DLD1 (cell line): ENCODE data around the gene CCSER1.
"Not testable (repeated sequence)": the region's sequence is repeated elsewhere in the genome, so short reads cannot be mapped to it uniquely, and the experiment has no call there.

Experiments used
- in situ Hi-C: cut with HindIII; loops from 2 replicates; pipeline ENCODE4 v1.10.0; 2017; ENCODE audit warnings: low sequenced_read_pairs

Gene CCSER1

DNA sequence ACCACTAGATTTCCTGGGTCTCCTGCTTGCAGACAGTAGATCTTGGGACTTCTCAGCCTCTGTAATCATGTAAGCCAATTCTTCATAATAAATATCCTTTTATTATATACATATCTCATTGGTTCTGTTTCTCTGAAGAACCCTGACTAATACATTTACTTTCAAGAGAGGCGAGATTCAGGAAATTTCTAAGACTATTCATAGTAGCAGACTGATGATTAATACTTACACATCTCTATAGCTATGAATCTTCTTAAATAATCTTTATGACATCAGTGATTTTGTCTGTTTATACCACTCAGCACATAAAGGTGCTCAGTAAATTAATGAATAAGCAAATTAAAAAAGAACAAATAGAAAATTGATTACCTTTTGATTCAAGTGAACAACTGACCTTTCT is 1494.3 kb downstream of the CCSER1 start:
- in situ Hi-C loops = no loop called here

DNA sequence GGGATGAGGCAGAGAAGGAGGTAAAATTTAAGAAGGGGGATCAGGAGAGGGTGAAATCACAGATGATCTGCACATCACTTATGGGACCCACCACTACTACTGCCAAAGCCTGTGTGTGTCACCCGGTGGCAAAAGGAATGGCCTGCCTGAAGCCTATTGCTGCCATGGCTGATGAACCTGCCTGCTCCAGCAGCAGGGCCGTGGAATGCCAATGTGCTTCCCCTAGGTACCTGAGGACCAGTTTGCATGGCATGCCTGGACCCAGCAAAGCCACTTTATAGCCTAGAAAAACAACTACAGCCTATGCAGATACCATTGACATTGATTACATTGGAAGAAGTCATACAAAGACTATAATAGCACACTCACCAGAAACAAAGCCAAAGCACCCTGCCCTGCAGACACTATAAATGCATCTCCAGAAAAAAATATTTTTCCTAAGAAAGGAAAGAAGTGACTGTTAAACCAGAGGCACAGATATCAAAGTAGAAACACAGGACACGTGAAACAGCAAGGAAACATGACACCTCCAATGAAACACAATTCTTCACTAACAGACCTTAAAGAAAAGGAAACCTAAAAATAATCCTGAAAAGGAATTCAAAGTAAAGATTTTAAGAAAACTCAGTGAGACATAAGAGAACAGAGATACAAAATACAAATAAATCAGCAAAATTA is 1495.9 kb downstream of the CCSER1 start:
- in situ Hi-C loops = no loop called here

DNA sequence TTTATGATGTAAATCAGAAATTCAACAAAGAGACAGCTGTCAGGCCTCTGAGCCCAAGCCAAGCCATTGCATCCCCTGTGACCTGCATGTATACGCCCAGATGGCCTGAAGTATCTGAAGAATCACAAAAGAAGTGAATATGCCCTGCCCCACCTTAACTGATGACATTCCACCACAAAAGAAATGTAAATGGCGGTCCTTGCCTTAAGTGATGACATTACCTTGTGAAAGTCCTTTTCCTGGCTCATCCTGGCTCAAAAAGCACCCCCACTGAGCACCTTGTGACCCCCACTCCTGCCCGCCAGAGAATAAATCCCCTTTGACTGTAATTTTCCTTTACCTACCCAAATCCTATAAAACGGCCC is 1496.4 kb downstream of the CCSER1 start:
- in situ Hi-C loops = not testable (repeated sequence)

DNA sequence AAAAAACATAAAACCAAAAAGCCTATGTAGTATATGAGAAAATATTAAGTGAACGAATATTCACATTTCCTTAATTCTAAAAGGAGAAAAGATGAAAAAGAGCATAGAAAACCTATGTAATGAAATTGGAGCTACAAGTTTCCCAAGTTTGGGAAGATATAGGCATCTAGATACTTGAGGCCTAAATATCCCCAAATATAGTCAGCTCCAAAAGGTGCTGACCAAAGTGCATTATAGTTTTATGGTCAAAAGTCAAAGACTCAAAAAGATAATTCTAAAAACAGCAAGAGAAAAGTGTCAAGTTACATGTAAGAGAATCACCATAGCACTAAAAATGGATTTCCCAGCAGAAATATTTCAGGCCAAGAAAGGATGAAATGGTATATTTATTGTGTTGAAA is 1502.9 kb downstream of the CCSER1 start:
- in situ Hi-C loops = no loop called here

DNA sequence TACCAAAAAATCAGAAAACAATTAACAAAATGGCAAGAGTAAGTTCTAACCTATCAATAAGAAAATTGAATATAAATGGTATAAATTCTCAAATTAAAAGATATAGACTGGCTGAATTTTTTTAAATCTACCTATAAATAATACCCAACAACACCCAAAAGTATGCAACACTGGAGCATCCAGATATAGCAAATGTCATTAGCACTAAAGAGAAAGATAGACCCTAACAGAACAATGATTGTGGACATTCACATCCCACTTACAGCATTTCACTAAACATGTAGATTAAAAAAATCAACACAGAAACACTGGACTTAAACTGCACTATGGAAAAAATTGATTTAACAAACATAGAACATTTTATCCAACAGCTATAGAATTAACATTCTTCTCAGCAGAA is 1503.6 kb downstream of the CCSER1 start:
- in situ Hi-C loops = no loop called here

DNA sequence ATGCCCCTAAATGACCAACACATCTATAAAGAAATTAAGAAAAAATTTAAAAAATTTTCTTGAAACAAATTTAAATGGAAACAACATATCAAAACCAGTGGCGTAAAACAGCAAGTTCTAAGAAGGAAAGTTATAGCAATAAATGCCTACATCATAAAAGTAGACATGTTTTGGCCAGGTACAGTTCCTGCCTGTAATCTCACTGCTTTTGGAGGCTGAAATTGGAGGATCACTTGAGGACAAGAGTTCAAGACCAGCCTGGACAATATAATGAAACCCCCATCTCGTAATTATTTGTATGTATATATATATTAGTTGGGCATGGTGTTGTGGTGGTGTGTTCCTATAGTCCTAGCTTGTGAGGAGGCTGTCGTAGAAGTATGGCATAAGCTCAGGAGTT is 1504.1 kb downstream of the CCSER1 start:
- in situ Hi-C loops = no loop called here

DNA sequence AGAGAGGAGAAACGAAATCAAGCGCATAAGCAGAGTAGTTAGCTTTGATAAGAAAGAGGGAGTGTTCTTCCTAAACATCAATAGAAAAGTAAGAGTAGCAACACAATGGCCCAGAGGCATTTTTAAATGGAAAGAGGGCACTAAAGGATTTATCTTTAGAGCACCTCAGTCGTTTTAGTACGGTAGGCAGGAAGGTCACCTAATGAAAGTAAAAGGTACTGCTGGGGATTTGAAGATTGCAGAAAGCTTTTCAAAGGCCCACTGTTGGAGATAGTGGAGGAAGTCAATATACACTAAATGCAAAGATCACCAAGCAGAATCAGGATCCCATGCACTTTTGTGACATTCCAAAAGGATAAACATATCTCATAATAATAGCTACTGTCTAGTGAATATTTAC is 1508.9 kb downstream of the CCSER1 start:
- in situ Hi-C loops = no loop called here
